ENCODE data around the gene PPP2R3A.
"Not testable (repeated sequence)": the region's sequence is repeated elsewhere in the genome, so short reads cannot be mapped to it uniquely, and the experiment has no call there.

Gene PPP2R3A

DNA sequence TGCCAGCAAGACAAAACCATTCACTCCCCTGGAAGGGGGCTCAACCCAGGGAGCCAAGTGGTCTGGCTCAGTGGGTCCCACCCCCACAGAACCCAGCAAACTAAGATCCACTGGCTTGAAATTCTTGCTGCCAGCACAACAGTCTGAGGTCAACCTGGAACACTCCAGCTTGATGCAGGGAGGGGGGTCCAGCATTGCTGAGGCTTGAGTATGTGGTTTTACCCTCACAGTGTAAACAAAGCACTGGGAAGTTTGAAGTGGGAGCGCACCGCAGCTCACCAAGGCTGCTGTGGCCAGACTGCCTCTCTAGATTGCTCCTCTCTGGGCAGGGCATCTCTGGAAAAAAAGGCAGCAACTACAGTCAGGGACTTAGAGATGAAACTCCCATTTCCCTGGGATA lies 148.9 kb downstream of the PPP2R3A start:
- no peak for DNase-seq

DNA sequence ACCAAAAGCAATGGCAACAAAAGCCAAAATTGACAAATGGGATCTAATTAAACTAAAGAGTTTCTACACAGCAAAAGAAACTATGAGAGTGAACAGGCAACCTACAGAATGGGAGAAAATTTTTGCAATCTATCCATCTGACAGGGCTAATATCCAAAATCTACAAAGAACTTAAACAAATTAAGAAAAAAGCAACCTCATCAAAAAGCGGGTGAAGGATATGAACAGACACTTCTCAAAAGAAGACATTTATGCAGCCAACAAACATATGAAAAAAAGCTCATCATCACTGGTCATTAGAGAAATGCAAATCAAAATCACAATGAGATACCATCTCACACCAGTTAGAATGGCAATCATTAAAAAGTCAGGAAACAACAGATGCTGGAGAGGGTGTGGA lies 153.8 kb downstream of the PPP2R3A start:
- not testable (repeated sequence) for DNase-seq

DNA sequence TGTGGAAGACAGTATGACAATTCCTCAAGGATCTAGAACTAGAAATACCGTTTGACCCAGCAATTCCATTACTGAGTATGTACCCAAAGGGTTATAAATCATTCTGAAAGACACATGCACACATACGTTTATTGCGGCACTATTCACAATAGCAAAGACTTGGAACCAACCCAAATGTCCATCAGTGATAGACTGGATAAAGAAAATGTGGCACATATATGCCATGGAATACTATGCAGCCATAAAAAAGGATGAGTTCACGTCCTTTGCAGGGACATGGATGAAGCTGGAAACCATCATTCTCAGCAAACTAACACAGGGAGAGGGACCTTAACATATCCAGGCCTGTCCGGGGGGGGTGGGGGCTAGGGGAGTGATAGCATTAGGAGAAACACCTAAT lies 154.3 kb downstream of the PPP2R3A start:
- DNase-seq = not testable (repeated sequence)

DNA sequence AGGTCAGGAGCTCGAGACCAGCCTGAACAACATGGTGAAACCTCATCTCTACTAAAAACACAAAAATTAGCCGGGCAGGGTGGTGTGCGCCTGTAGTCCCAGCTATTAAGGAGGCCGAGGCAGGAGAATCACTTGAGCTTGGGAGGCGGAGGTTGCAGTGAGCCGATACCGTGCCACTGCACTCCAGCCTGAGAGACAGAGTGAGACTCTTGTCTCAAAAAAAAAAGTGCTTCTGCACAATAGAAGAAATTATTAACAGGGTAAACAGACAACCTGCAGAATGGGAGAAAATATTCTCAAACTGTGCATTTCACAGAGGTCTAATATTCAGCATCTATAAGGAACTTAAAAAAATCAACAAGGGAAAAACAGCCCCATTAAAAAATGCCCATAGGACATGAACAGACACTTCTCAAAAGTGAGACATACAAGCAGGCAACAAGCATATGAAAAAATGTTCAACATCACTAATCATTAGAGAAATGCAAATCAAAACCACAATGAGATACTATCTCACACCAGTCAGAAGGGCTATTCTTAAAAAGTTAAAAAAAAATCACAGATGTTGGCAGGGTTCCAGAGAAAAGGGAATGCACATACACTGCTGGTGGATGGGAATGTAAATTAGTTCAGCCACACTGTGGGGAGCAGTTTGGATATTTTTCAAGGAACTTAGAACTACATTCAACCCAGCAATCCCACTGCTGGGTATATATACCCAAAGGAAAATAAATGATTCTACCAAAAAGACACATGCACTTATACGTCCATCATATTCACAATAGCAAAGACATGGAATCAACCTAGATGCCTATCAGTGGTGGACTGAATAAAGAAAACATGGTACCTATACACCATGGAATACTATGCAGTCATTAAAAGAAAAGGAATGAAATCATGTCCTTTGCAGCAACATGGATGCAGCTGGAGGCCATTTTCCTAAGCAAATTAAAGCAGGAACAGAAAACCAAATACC lies 155.1 kb downstream of the PPP2R3A start:
- no peak for DNase-seq

DNA sequence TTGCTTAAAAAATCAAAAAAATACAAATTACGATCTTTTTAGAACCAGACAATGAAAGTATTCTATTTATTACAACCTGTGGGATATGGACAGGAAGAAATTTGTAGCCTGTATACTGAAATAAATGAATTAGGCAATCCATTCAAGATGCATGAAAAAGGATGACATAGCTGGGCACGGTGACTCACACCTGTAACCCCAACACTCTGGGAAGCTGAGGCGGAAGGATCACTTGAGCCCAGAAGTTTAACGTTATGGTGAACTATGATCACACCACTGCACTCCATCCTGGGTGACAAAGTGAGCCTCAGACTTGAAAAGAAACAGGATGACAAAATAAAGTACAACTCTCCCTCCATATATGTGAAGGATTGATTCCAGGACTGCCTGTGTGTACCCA lies 156.5 kb downstream of the PPP2R3A start:
- no peak for DNase-seq

DNA sequence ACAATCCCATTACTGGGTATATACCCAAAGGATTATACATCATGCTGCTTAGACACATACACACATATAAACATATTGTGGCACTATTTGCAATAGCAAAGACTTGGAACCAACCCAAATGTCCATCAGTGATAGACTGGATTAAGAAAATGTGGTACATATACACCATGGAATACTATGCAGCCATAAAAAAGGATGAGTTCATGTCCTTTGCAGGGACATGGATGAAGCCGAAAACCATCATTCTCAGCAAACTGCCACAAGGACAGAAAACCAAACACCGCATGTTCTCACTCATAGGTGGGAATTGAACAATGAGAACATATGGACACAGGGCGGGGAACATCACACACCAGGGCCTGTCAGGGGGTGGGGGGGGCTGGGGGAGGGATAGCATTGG lies 166.1 kb downstream of the PPP2R3A start:
- not testable (repeated sequence) for DNase-seq

DNA sequence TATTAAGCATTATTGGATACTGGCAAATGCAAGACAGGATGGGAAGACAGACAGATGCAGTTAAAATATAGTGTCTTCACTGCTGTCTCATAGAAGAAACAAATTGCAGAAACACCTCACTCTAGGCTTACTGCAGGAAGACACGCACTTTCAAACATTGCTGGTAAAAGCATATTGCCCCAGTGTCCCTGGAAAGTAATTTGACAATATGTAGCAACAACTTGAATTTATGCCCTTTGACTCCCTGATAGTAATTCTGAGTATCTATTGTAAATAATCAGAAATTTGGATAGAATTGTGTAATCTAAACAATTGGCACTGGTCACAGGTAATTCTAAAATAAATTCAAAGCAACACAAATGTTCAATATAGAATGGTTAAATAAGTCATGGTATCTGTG lies 168.6 kb downstream of the PPP2R3A start:
- DNase-seq = no peak

DNA sequence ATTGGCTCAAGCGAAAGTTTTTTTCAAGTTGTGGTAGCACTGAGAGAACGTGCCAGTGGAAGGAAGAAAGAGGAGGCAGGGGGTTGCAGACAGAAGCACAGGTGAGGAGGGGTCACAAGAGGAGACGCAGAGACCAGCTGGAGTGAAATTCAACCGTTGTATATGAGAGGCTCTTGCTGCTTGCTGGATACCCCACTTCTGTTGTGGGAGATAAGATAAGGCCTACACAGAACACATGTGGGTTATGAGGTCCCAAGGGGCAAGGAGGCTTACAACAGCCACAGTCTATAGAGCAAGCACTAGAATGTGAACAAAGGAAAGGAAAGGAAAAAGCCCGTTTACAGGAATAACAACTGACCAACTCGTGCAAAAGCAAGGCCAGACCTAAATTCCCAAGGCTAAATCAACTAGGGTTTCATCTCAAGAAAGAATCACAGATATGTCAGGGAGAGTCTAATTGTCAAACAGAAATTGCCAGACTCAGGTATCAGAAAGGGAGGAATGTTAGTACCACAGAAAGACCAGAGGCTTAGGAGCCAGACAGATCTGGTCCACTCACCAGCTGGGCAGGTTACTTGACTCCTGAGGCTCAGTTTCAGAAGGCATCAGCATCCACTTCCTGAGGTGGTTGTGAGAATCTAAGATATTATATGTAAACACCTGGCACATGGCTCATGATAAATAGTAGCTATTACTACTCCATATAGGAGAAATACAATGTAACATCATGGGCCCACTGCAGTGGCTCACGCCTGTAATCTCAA lies 169.7 kb downstream of the PPP2R3A start:
- DNase-seq = no peak

DNA sequence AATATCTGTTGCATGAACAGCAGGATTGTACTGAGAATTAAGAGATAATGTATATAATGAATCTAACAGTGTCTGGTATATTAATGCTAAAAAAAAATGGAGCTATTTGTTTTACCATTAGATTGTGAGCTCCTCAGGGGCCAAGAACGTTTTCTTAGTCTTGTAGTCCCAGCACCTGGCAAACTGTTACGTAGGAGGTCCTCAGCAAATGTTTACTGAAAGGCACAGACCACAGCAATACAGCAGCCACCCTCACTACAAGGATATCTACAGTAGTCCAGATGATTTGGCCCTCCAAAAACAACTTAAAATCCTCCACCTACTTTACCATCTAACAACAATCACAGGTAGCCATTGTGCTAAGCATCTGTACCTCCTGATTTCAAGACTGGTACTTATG lies 170.9 kb downstream of the PPP2R3A start:
- no peak for DNase-seq

DNA sequence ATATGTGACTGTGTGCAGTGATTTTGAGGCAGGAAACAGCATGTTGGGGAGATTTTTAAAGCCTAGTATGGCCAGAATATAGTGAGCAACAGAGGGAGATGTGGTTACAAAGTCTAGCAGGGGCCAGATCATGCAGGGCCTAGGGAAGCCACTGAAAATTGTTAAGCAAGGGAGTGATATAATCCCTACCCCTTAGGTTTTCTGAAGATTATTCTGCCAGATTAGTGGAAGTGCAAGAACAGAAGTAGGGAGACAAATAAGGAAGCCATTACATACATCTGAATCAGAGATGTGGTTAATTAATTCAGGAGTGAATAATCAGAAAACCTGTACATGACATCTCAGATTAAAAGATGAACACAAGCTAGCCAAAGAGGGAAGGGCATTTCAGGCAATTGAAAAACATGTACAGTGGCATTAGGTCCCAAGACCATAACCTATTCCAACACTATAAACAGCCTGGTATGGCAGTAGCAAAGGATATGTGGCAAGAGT lies 175.8 kb downstream of the PPP2R3A start:
- no peak for DNase-seq

DNA sequence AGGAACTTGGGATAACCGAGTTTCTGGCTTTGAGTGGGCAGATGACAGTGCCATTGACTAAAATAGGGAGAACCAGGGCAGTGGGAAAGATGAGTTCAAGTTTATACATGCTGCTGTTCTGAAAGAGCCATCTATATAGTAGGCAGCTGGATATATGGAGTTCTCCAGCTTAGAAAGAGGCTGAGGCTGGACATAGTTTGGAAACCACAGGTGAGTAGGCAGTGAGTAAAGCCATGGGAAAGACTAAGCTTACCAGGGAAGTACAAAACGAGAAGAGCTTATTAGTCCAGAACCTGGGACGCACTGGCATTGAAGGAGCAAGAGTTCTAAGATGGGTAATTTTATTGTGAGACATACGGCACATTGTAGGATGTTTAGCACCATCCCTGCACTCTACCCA lies 176.4 kb downstream of the PPP2R3A start:
- no peak for DNase-seq

DNA sequence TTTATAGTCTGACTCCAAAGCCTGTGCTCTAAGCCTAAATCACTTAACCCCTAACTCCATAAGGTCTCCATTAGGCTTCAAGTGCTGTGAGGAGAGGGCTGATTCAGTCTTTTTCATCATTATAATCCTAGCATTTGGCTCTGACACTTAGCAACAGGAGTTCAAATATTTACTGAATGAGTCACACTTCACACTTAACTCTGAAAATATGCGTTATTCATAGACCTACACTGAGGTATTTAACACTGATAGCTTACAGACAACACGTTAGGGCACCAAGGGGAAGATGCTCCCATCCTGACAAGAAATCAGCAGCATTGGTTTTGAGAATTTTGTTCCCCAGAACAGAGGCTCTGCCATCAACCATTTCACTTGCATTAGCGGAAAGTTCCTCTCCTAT lies 177.1 kb downstream of the PPP2R3A start:
- no peak for DNase-seq

DNA sequence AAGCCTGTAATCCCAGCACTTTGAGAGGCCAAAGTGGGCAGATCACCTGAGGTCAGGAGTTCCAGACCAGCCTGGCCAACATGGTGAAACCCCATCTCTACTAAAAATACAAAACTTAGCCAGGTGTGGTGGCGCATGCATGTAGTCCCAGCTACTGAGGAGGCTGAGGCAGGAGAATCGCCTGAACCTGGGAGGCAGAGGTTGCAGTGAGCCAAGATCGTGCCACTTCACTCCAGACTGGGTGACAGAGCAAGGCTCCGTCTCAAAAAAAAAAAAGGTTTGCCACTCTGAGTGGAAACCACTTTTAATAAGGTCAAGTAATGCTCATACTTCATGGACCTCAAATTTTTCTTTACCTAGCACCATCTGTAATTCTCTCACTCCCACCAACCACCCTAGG lies 178.9 kb downstream of the PPP2R3A start:
- DNase-seq = not testable (repeated sequence)

DNA sequence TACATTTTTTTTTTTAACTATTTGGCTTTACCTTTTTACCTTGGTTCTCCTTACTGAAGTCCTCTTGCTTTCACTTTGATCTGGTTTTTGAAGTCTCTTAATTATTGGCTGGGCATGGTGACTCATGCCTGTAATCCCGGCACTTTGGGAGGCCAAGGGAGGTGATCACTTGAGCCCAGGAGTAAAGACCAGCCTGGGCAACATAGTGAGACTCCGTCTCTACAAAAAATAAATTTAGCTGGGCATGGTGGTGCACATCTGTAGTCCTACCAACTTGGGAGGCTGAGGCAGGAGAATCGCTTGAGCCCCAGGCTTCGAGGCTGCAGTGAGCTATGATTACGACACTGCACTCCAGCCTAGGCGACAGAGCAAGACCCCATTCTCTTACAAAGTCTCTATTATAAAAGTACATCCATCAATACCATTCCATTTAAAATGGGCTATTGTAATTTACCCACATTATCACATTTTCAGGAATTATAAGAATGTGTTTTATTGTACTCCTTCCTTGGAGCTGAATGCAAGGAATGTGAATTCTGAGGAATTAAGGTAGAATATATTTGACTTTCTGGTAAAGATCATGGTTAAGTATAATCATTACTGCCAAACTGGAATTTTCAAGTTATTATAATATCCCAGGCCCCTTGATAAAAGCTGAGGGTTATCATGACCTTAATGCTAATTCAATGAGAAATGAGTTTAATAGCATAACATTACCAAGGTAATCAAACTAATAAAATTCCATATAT lies 181.6 kb downstream of the PPP2R3A start:
- DNase-seq = no peak

DNA sequence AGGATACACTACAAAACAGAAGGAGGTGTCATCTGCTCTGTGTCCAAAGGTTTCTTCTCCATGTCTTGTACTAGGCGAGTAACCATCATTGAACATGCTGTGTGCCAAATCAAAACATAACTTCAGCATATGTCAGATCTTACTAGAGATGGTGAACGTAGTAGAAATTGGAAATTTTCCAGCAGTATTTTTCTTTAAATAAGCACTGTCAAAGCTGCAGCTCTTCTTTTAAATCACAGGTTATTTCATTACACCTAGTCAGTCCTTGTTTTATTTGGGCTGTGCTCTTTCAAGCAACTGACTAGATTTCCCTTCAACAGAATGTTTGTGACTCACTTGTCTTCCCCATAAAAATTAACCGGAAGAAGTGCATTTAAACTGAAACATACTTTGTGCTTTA lies 184.1 kb downstream of the PPP2R3A start:
- no peak for DNase-seq

DNA sequence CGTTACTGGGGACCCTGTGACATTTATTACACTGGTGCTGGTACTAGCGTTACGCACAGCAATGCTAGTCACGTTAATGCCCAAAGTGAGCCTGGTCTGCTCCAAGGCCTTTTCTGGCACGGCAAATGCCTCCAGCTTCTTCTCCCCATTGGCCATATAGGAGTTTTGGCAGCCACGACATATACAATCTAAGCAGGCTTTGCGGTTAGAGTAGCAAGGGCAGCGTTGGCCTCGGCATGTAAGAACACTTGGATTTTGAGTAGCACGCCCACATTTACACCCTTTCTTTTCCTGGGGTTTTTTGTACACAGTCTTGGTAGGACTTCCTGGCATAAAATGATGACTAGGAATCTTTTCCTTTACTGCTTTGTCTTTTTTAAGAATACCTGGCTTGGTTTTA lies 185.7 kb downstream of the PPP2R3A start:
- DNase-seq = no peak

DNA sequence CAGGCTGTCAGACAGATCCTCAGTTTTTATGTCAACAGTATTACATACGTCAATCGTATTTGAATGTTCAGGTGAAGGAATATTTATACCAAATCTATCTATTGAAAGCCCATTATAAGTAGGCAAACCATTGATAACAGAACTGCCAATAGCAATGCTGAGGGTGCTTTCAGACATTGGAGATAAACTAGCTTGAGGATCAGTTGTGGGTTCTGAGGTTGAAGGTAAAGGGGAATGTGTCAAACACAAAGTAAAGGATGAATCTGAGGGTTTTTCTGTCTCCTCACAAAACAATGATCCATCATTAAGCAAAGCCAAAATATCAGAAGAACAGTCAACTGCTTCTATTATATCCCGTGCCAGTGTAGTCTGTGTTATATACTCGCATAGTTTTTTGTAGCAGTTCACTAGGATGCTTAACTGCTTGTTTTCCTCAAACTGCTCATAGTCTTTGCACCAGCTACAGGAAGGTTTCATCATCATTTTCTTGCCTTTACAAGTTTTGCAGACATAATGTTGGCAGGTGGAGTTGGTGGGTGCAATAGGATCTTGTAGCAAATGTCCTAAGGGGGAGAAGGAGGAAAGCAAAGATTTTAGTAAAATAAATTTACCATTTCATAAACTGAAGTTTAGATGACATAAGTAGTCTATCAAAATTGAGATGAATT lies 186.8 kb downstream of the PPP2R3A start:
- no peak for DNase-seq

DNA sequence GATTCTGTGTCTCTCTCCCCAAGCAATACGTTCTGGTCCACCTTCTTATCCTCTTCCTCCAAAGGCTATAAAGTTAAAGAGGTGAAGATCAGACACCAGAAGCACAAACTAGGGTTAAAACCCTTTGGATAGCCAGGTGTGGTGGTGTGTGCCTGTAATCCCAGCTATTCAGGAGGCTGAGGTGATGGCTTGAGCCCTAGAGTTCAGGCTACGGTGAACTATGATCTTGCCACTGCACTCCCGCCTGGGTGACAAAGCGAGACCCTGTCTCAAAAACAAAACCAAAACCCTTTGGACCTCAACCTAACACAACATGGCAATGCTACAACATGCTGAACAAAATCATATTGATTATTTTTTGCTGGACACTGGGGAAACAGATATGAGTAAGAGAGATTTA lies 187.4 kb downstream of the PPP2R3A start:
- no peak for DNase-seq

DNA sequence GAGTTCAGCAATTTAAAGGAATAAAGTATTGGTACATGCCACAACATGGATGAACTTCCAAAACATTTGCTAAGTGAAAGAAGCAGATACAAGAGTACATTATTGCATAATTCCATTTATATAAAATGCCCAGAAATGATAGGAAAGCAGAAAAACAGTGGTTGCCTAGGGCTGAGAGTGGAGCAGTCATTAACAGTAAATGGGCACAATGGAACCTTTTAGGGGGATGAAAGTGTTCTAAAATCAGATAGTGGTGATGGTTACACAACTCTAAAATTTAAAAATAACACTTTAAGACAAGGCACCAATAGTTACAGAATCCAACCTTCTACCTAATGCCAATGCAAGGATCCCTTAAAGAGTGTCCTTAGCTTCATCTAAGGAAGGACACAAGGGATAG lies 196.0 kb downstream of the PPP2R3A start:
- DNase-seq = no peak

DNA sequence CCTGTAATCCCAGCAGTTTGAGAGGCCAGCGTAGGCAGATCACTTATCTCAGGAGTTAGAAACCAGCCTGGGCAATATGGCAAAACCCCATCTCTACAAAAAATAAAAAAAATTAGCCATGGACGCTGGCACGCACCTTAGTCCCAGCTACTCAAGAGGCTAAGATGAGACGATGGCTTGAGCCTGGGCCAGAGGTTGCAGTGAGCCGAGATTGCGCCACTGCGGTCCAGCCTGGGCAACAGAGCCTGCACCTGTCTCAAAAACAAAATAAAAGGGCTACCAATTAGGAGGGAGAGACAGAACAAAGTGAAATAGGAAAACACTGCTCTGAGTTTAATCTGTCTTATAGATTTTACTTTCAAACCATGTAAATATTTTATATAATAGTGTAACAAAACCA lies 196.8 kb downstream of the PPP2R3A start:
- DNase-seq = no peak

DNA sequence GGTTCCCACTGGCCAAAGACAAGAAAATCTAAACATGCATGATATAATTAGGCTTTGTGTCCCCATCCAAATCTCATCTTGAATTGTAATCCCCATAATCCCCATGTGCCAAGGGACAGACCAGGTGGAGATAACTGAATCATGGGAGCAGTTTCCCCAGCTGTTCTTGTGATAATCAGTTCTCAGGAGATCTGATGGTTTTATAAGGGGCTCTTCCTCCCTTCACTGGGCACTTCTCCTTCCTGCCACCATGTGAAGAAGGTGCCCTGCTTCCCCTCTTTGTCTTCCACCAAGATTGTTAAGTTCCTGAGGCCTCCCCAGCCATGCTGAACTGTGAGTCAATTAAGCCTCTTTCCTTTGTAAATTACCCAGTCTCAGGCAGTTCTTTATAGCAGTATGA lies 198.1 kb downstream of the PPP2R3A start:
- not testable (repeated sequence) for DNase-seq

DNA sequence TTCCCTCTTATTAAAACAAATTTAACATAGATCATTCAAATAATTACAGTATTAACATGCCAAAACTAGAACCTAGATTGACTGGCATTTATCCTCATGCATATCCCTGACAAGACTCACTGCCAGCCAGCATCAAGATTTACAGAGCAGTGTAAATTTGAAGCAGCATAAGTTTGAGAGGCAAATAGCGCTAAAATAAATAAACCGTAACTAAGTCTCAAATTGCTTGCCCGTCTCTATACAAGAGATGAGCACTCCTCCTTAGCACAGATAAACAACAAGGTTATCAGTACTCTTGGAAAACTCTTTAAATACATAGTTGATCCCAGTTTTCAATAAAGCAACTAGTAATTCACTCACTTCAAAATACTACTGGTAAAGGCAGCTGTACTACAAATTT lies 201.0 kb downstream of the PPP2R3A start:
- DNase-seq = no peak

Measured in T-helper 1 cell (primary cell).